HG03097 (cell line): ENCODE measurements around the gene MTRF1L.
"Not testable (repeated sequence)": the region's sequence is repeated elsewhere in the genome, so short reads cannot be mapped to it uniquely, and the experiment has no call there.

Experiments
- ATAC-seq: cut with Tn5 transposase; IDR thresholded peaks from one replicate; pipeline ENCODE4 v1.9.1; 2021; ENCODE audit not compliant: unreplicated experiment, low FRiP score

Gene MTRF1L

GRCh38 chr6:153012856-153013255 lies 10.3 kb upstream of the MTRF1L start:
- no peak for ATAC-seq

- ATAC-seq = no peak
Observed at GRCh38 chr6:153003366-153003690, 819 bp upstream of the MTRF1L start.

DNA sequence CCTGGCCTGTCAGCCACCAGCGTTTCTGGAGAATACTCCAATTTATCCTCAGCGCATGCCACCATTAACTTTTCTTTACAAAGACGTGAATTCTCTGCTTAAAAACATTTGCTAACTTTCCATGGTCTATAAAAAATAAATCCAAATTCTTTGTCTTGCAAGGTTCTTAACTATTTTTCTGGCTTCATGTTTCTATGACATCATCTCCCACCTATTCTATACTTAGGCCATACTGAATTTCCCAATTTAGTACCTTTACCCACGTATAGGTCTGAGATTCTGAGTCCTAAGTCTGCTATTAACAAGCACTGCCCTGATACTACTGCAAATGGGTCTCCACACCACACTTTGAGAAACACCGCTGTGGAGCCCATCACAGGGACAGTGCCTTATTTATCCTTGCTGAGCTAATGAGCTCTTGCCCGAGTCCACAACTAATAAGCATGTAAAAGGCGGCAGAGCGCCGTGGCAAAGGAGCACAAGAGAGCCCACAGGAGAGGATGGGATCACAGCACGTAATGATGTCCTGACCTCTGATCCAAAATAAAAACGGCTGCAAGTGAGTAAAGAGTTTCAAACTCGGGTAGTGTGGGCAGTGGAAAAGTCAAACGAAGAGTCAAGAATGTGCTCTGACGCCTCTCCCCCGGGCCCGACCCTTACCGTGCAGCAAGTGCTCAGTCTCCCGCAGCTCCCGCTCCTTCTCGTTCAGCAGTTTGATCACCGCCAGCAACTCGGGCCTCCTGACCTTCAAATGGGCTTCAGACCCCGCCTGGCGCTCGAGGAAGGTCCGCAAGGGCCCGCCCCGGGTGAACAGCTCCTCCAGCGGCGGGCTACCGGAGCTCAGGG lies 519 bp downstream of the MTRF1L start:
- ATAC-seq = peak; percentile 20

DNA sequence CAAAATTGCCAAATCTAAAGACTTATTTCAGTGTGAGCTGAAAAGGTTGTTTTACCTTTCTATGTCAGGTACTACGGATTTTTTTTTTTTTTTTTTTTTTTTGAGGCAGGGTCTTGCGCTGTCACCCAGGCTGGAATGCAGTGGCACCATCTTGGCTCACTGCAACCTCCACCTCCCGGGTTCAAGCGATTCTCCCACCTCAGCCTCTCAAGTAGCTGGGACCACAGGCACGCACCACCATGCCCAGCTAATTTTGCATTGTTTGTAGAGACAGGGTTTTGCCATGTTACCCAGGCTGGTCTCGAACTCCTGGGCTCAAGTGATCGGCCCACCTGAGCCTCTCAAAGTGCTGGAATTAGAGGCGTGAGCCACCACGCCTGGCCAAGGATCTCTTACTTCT lies 1.7 kb downstream of the MTRF1L start:
- ATAC-seq = not testable (repeated sequence)

DNA sequence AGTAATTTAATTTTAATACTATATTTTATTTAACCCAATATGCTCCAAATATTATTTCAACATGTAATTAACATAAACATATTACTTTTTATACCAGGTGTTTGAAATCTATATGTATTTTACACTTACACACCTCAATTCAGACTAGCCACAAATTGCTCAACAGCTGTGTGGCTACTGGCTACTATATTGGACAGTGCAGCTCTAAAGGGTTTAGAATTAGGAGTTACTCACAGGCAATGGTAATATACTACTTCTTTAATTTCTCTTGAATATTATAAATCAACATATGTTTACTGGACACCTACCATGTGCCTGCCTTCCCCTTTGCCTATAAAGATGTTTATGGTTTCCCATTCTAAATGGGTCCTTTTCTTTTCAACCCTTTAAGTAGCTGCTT lies 2.3 kb downstream of the MTRF1L start:
- ATAC-seq = no peak

DNA sequence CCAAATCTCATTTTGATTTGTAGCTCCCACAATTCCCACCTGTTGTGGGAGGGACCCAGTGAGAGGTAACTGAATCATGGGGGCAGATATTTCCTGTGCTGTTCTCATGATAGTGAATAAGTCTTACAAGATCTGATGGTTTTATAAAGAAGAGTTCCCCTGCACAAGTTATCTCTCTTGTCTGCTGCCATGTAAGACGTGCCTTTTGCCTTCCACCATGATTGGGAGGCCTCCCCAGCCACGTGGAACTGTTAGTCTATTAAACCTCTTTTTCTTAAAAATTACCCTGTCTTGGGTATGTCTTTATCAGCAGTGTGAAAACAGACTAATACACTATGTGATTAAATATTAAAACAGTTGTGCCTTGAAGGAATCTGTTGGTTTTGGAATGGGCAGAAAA lies 3.0 kb downstream of the MTRF1L start:
- ATAC-seq = not testable (repeated sequence)

GRCh38 chr6:152993847-152994246 lies 8.7 kb downstream of the MTRF1L start:
- ATAC-seq = no peak

GRCh38 chr6:152993431-152993830 lies 9.1 kb downstream of the MTRF1L start:
- no peak for ATAC-seq

GRCh38 chr6:152986978-152987377 lies 15.5 kb downstream of the MTRF1L start:
- ATAC-seq = no peak

DNA sequence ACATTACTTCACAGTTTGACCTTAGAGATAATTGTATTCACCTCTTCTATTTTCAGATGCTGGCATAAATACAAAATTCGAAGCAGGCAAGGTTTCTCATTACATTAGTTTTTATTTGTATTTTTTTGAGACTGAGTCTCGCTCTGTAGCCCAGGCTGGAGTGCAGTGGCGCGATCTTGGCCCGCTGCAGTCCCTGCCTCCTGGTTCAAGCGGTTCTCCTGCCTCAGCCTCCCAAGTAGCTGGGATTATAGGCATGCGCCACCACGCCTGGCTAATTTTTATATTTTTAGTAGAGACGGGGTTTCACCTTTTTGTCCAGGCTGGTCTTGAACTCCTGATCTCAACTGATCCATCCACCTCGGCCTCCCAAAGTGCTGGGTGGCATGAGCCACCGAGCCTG lies 17.2 kb downstream of the MTRF1L start:
- not testable (repeated sequence) for ATAC-seq

DNA sequence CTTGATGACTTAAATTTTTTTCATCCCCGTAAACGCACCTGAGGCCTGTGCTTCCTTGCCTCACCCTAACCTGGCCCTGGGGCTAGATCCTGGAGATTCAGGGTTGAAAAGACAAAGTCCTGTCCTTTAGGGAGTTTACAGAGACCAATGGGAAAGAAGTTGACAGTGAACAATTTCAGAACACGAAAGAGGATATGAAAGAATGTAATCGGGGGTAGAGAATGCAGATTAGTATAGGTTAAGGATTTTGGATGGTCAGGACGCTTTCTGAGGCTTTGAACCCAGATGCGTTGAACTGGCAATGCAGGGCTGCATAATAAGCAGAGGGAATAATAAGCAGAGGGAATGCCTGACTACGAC lies 18.0 kb downstream of the MTRF1L start:
- ATAC-seq = peak; percentile 25

DNA sequence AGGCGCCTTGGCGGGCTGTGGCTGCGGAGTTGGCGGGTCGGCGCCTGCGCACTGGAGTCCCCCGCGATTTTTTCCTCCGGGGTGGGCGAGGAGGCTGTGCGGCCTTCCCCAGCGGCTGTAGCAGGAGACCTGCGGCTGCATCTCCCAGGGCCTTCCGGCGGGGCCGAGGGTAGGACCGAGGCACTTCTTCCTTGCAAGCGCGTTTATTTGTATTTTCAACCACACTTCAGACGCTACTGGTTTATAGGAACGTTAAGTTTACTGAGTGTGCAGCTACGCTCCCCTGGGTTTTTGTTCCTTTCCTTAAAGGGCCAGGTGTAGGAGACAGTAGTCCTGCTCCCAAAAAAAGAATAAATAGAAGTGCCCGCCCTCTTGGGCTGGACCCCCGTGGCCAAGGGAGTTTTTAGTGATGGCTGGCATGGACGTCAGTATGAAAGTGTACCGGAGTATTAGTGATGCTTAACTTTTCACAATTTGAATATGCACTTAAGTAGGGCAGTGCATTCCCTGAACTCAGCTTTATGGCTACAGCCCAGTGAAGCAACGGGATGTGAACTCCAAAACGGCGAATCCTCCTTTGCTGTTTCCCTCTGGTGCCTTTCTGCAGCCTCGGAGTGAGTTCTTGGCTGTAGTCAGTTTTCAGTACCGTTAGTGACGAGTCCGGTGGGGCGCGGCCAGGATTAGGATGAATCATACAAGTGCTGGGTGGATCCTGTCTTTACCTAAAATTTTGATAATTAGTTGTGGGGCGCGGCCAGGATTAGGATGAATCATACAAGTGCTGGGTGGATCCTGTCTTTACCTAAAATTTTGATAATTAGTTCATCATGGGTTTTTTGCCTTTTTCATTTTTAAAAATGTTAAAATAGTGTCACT lies 18.6 kb downstream of the MTRF1L start:
- ATAC-seq = peak; percentile 16

DNA sequence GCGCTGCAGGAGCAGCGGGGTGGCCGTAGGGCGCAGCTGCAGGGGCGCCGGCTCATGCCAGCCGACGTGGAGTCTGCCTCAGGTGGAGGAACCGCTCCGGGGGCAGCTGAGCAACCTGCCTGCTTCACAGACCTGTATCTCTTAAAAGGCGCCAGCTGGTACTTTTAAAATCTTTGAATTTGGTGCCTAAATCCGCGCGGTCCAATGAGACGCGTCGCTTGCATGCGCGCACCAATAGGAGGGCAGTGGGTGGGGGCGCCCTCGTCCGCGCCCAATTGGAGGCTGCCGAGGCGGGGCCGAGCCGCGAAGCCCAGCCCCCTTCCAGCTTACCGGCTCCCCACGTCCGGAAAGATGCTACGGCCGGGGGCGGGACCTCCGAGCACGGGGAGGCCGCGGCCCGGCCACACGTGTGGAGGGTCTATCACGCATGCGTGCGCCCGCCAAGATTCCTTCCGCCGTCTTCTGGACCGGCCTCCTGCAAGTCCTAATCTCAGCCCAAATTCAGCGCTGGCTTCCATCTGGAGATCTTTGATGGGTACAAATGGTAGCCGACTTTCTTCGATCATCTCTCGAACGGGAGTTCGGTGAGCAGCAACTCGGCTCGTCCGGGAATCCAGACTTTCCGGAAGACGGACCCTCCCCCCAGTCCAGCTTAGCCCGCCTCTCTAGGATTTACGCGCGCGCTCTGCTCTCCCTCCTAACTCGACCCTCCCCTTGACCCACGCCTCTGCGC lies 19.4 kb downstream of the MTRF1L start, which contains the start of gene FBXO5:
Gene FBXO5 (minus strand): TSS at position 138 of the 733 bp plus-strand sequence. CDS start 82 bp downstream, at position 56.
- peak; percentile 87 for ATAC-seq

- no peak for ATAC-seq
Observed at GRCh38 chr6:152981989-152982903, 20.3 kb downstream of the MTRF1L start.

DNA sequence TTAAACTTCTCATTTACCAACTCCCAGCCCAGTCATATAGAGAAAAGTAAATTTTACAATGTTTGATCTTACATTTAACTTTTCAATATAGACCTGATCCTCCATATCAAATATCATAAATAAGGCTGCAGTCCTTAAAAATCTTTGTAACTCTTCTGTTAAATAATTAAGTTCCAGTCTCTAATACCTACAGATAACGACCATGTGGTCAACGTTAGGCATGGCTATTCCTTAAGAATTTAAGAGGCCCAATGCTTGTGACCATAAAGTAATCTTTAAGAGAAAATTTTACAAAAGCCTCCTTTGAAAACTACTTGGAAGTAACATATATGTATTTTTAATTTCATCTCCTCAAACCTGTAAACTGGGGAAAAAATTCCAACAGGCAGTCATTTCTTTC lies 21.3 kb downstream of the MTRF1L start:
- no peak for ATAC-seq

DNA sequence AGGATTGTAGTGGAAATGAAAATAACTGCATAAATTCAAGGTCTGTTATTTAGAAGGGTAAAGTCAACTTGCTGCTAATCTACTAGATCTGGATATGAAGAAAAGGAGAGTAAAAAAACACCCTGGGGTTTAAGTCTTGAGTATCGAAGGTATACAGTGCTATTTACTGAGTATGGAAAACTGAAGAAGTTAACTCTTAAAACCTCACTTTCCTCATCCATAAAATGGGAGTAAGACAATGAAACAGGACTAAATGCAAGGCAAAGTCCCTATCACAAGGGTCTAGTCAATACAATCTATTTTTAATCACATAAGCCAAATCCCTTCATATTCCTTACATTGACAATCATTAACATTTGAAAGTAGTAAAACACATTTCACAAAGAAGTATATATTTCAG lies 21.9 kb downstream of the MTRF1L start:
- ATAC-seq = no peak

DNA sequence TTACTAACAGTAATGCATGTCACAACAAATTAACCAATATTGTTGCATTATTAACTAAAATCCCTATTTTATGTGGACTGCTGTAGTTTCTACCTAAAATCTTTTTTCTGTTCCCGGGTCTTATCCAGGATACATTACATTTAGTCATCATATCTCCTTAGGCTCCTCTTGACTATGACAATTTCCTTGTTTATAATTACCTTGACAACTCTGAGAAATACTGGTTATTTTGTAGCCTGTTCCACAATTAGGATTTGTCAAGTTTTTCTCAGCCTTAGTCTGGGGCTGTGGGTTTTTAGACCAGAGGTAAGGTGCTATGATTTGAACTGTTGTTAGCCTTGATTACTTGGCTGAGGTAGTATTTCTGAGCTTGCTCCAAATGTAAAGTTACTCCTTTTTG lies 23.4 kb downstream of the MTRF1L start:
- no peak for ATAC-seq

GRCh38 chr6:152978058-152978457 lies 24.5 kb downstream of the MTRF1L start:
- ATAC-seq = no peak

GRCh38 chr6:152977556-152977955 lies 25.0 kb downstream of the MTRF1L start:
- ATAC-seq = no peak

GRCh38 chr6:152976749-152977148 lies 25.8 kb downstream of the MTRF1L start:
- ATAC-seq = no peak
